ENCODE results near the gene FBXW10.
"Not testable (repeated sequence)": the region's sequence is repeated elsewhere in the genome, so short reads cannot be mapped to it uniquely, and the experiment has no call there.

- not testable (repeated sequence) for TF ChIP-seq CTCF (IDR thresholded peaks at IDR 0.05; ENCODE audit: low read depth, low read length); EZH2phosphoT487 (IDR thresholded peaks at IDR 0.05; ENCODE audit: low read depth)
Observed at GRCh38 chr17:18732438-18732837, 11.4 kb upstream of the FBXW10 start.
